Ascending aorta (tissue), 2 donors: ENCODE results near the gene ZFP1. TPM values are rescaled to one million over a fixed set of nuclear protein-coding genes. Genes with fewer than 3 reads are reported as not detected.

Experiments used
- DNase-seq, 2 donors: peaks; one replicate each; pipeline ENCODE4 v3.0.0-alpha.2; 2019; ENCODE audit warnings: low spot score in 2 of 2
- H3K27ac ChIP-seq, 2 donors: fragments of 200-600 bp; sonication (generic); one replicate each; pipeline ENCODE4 v1.5.1; 2016 to 2017; ENCODE audit warnings: mild to moderate bottlenecking in 1 of 2
- H3K27me3 ChIP-seq: fragments of 200-600 bp; sonication (generic); one replicate; pipeline ENCODE4 v1.5.1; 2017
- H3K36me3 ChIP-seq, 2 donors: fragments of 200-600 bp; sonication (generic); one replicate each; pipeline ENCODE4 v1.5.1; 2016
- H3K4me1 ChIP-seq, 2 donors: fragments of 200-600 bp; sonication (generic); one replicate each; pipeline ENCODE4 v1.5.1; 2016 to 2017; ENCODE audit warnings: mild to moderate bottlenecking in 1 of 2
- H3K4me3 ChIP-seq, 2 donors: fragments of 200-600 bp; sonication (generic); one replicate each; pipeline ENCODE4 v1.5.1; 2016 to 2017; ENCODE audit warnings: mild to moderate bottlenecking in 1 of 2
- H3K9me3 ChIP-seq, 2 donors: fragments of 200-600 bp; sonication (generic); one replicate each; pipeline ENCODE4 v1.5.1; 2016
- intact Hi-C: fragments of 100-400 bp; cut with DNase I; formaldehyde crosslinking; loops from one replicate; pipeline ENCODE4 v1.15.1; 2023
- total RNA-seq: library from RNA; depleted of rRNA; stranded (reverse); fragments of >200 nt; gene quantifications from one replicate; pipeline ENCODE4 v1.1.0, GENCODE V29; 2016
- TF ChIP-seq, protein P1 (sequence below), 3 experiments: fragments of 200-600 bp in 2 of 3; fragments of 450-650 bp in 1 of 3; sonication (generic) in 2 of 3; IDR thresholded peaks; one replicate each; pipeline ENCODE4 v1.5.1; 2016 to 2019; ENCODE audit warnings: antibody characterized with exemption in 3 of 3, mild to moderate bottlenecking in 1 of 3, moderate library complexity in 1 of 3

The ZFP1 gene
- total RNA-seq, 1 donor from 2014 or later: 6.8 TPM

DNA sequence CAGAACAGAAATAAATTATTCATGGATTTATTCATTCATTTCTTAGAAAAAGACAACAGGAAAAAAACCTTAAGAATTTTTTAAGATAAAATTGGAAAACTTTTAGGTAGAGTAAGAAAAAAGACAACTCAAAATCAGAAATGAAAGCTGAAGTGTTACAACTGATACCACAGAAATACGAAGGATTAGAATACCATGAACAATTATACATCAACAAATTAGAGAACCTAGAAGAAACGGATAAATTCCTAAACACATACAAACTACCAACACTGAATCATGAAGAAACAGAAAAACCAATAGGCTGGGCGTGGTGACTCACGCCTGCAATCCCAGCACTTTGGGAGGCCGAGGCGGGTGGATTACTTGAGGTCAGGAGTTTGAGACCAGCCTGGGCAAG, 30.9 kb downstream of the ZFP1 start:
- Histone ChIP-seq H3K4me3 (no peak overlapping the region), H3K27me3 (no peaks in the 10 kb centered on the region), H3K27ac (no peak overlapping the region), H3K4me1 (no peaks in the 10 kb centered on the region), H3K9me3 (peaks cover 28 to 37% of the 10 kb centered on the region in 2 donors), H3K36me3 (no peaks in the 10 kb centered on the region)
- intact Hi-C loops: no loop called here
- DNase-seq: no peak
- TF ChIP-seq, protein P1, sequence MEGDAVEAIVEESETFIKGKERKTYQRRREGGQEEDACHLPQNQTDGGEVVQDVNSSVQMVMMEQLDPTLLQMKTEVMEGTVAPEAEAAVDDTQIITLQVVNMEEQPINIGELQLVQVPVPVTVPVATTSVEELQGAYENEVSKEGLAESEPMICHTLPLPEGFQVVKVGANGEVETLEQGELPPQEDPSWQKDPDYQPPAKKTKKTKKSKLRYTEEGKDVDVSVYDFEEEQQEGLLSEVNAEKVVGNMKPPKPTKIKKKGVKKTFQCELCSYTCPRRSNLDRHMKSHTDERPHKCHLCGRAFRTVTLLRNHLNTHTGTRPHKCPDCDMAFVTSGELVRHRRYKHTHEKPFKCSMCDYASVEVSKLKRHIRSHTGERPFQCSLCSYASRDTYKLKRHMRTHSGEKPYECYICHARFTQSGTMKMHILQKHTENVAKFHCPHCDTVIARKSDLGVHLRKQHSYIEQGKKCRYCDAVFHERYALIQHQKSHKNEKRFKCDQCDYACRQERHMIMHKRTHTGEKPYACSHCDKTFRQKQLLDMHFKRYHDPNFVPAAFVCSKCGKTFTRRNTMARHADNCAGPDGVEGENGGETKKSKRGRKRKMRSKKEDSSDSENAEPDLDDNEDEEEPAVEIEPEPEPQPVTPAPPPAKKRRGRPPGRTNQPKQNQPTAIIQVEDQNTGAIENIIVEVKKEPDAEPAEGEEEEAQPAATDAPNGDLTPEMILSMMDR (IDR thresholded peaks at IDR 0.05): no peak

DNA sequence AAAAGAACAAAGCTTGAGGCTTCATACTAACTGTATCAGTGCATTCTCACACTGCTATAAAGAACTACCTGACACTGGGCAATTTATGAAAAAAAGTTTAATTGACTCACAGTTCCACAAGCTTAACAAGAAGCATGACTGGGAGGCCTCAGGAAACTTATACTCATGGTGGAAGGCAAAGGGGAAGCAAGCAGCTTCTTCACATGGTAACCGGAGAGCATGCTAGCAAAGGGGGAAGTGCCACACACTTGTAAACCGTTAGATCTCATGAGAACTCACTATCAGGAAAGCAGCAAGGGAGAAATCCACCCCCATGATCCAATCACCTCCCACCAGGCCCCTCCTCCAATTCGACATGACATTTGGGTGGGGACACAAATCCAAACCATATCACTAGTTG, 33.3 kb downstream of the ZFP1 start:
- TF ChIP-seq, protein P1 (IDR thresholded peaks at IDR 0.05): no peak
- Histone ChIP-seq H3K4me1 (no peaks in the 10 kb centered on the region), H3K36me3 (no peaks in the 10 kb centered on the region), H3K27me3 (no peaks in the 10 kb centered on the region), H3K27ac (no peak overlapping the region), H3K9me3 (peaks cover 12 to 16% of the 10 kb centered on the region in 2 donors), H3K4me3 (no peak overlapping the region)
- intact Hi-C loops: no loop called here
- DNase-seq: no peak

DNA sequence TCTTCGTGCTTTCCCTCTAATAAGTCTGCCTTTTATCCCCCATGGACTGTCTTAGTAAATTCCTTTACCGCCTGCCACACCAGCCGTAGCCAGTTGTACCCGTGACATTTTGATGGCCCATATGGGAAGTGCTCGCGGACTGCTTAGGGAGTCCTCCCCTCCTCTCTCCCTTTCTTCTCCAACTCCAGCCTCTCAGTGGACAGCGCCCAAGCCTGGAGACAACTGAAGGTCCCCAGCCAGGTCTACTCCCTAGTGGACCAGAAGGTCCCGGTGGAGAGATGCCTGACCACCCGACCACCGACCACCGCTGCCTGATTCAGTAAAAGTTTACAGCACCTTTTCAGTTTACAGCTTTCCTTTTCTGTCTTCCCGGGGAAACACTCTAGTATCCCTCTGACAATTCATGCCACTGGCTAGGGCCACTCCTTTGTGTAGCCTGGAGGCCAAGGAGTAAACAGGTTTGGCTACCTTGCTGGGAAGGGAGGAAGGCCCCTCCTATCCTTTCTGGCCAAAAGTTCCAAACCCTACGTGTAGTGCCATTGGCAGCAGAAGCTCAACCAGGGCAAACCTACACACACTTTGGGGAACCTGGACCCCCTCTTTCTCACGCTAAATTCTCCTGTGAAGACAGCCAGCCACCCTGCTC, 40.6 kb downstream of the ZFP1 start:
- intact Hi-C loops: no loop called here
- Histone ChIP-seq H3K4me3 (no peak overlapping the region), H3K4me1 (no peaks in the 10 kb centered on the region), H3K27ac (no peak overlapping the region), H3K9me3 (no peaks in the 10 kb centered on the region), H3K27me3 (no peaks in the 10 kb centered on the region), H3K36me3 (no peaks in the 10 kb centered on the region)
- TF ChIP-seq, protein P1 (IDR thresholded peaks at IDR 0.05): no peak
- DNase-seq: no peak

DNA sequence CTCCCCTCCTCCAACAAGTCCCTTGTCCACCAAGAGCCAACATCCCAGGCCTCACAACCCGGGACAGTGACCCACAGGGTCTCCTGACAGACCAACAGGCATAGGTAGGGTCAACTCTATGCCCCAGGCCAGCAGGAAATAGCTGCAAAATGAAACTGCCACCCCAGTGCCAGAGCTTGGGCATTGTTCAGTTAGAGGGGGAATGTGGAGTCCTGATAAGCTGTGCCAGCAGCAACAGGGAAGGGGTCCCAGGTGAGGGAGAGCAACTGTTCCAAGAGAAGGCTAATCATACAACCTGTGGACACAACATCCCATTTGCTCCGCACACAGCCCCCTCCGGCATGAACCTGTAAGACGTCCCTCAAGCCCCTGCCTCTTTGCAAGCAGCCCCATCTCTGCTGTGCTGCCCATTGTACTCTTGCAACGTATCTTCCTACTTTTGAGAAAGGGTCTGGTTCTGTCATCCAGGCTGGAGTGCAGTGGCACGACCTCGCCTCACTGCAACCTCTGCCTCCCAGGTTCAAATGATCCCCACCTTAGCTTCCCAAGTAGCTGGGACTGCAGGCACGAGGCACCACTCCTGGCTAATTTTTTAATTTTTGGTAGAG, 41.4 kb downstream of the ZFP1 start:
- DNase-seq: no peak
- Histone ChIP-seq H3K4me3 (no peak overlapping the region), H3K27ac (no peak overlapping the region), H3K9me3 (no peaks in the 10 kb centered on the region), H3K4me1 (no peaks in the 10 kb centered on the region), H3K27me3 (no peaks in the 10 kb centered on the region), H3K36me3 (no peaks in the 10 kb centered on the region)
- TF ChIP-seq, protein P1 (IDR thresholded peaks at IDR 0.05): no peak
- intact Hi-C loops: no loop called here

DNA sequence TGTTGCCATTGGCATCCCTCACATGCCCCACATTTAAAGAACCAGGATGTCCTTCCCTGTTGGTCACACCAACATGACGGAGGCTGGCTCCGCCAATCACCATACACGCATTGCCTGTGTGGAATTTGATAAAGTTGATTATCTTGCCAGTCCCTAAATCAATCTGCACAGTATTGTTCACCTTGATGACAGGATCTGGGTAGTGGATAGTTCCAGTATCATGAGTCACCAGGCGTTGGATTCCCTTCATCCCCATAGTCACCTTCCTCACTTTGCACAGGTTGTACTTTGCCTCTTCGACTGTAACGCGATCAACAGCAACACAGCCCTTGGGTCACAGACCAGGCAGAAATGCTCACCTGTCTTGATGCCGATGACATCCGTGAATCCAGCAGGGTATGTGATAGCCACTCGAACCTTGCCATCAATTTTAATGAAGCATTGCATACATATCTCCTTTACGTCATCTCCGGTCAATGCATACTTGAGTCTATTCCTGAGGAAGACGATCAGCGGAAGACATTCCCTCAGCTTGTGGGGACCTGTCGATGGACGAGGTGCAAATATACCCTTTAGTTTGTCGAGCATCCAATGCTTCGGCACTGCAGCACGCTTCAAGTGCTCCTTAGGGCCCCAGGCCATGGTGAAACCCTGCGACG, 44.4 kb downstream of the ZFP1 start:
- Histone ChIP-seq H3K4me1 (no peaks in the 10 kb centered on the region), H3K4me3 (no peak overlapping the region), H3K9me3 (no peaks in the 10 kb centered on the region), H3K27me3 (no peaks in the 10 kb centered on the region), H3K36me3 (no peaks in the 10 kb centered on the region), H3K27ac (no peak overlapping the region)
- intact Hi-C loops: no loop called here
- TF ChIP-seq, protein P1 (IDR thresholded peaks at IDR 0.05): no peak
- DNase-seq: no peak
